Upper lobe of right lung (tissue), 1 donor: ENCODE data around the gene RANBP9. TPM values are rescaled to one million over a fixed set of nuclear protein-coding genes. Genes with fewer than 3 reads are reported as not detected.

Experiments
- ATAC-seq: fragments of 200-7000 bp; cut with Tn5 transposase; one replicate; pipeline ENCODE4 v1.9.1; 2020; ENCODE audit warnings: mild to moderate bottlenecking, moderate library complexity
- DNase-seq: peaks from one replicate; pipeline ENCODE4 v3.0.0-alpha.2; 2020
- H3K27ac ChIP-seq: fragments of 200-600 bp; one replicate; pipeline ENCODE4 v1.8.0; 2022
- H3K27me3 ChIP-seq: fragments of 200-600 bp; one replicate; pipeline ENCODE4 v1.8.0; 2022; ENCODE audit warnings: mild to moderate bottlenecking
- H3K36me3 ChIP-seq: fragments of 200-600 bp; one replicate; pipeline ENCODE4 v1.8.0; 2022
- H3K4me1 ChIP-seq: fragments of 200-600 bp; one replicate; pipeline ENCODE4 v1.8.0; 2022
- H3K4me3 ChIP-seq: fragments of 200-600 bp; one replicate; pipeline ENCODE4 v1.8.0; 2022; ENCODE audit warnings: mild to moderate bottlenecking
- H3K9me3 ChIP-seq: fragments of 200-600 bp; one replicate; pipeline ENCODE4 v1.8.0; 2022
- CTCF ChIP-seq: fragments of 200-600 bp; IDR thresholded peaks from one replicate; pipeline ENCODE4 v1.8.0; 2022; ENCODE audit warnings: antibody characterized with exemption
- intact Hi-C: fragments of 100-400 bp; cut with DNase I; formaldehyde crosslinking; loops from one replicate; pipeline ENCODE4 v1.11.0; 2022
- total RNA-seq: library from RNA; stranded (reverse); fragmentation: NEBNext Ultra II Directional; extraction: Animal tissue kit (Norgen Biotek cat#: 25700); gene quantifications from one replicate; pipeline ENCODE4 v1.2.1, GENCODE V29; 2021
- donor health status: DM: no; HTN: yes; CAD: no; lungs with severe emphysema.

The RANBP9 gene
- total RNA-seq, 1 donor from 2014 or later, result 38.5 TPM

- ATAC-seq (no peak), DNase-seq (no peak)
- Histone ChIP-seq H3K9me3 (no peaks in the 10 kb centered on the region), H3K27me3 (no peaks in the 10 kb centered on the region), H3K4me3 (no peak overlapping the region), H3K4me1 (peaks cover 4% of the 10 kb centered on the region), H3K36me3 (no peaks in the 10 kb centered on the region), H3K27ac (no peak overlapping the region)
- intact Hi-C loops, result no loop called here
- no peak for TF ChIP-seq CTCF
Measured at GRCh38 chr6:13682346-13682745, 29.3 kb downstream of the RANBP9 start.

- Histone ChIP-seq H3K27ac (no peak overlapping the region), H3K4me3 (no peak overlapping the region), H3K36me3 (no peaks in the 10 kb centered on the region), H3K9me3 (peaks cover 7% of the 10 kb centered on the region), H3K27me3 (no peaks in the 10 kb centered on the region), H3K4me1 (no peaks in the 10 kb centered on the region)
- intact Hi-C loops, result no loop called here
- no peak for TF ChIP-seq CTCF
- ATAC-seq (no peak), DNase-seq (no peak)
Measured at GRCh38 chr6:13681305-13682061, 30.2 kb downstream of the RANBP9 start.

- no peak for ATAC-seq
- Histone ChIP-seq H3K4me1 (no peaks in the 10 kb centered on the region), H3K9me3 (peaks cover 8% of the 10 kb centered on the region), H3K4me3 (no peak overlapping the region), H3K36me3 (no peaks in the 10 kb centered on the region), H3K27ac (no peak overlapping the region), H3K27me3 (no peaks in the 10 kb centered on the region)
- intact Hi-C loops, result no loop called here
- no peak for DNase-seq
- TF ChIP-seq CTCF, result no peak
Measured at GRCh38 chr6:13680448-13680968, 31.1 kb downstream of the RANBP9 start.

GRCh38 chr6:13679996-13680395, 31.6 kb downstream of the RANBP9 start:
- no peak overlapping the region for H3K27ac ChIP-seq
- peaks cover 8% of the 10 kb centered on the region for H3K9me3 ChIP-seq
- no peak overlapping the region for H3K4me3 ChIP-seq
- H3K27me3 ChIP-seq, result no peaks in the 10 kb centered on the region
- ATAC-seq (no peak), DNase-seq (no peak)
- TF ChIP-seq CTCF, result no peak
- H3K36me3 ChIP-seq, result no peaks in the 10 kb centered on the region
- intact Hi-C loops, result no loop called here
- H3K4me1 ChIP-seq, result no peaks in the 10 kb centered on the region

GRCh38 chr6:13678255-13678983, 33.2 kb downstream of the RANBP9 start:
- peaks cover 8% of the 10 kb centered on the region for H3K9me3 ChIP-seq
- peaks cover under 1% of the 10 kb centered on the region for H3K4me1 ChIP-seq
- ATAC-seq, result no peak
- H3K27ac ChIP-seq, result no peak overlapping the region
- no peaks in the 10 kb centered on the region for H3K27me3 ChIP-seq
- H3K4me3 ChIP-seq, result no peak overlapping the region
- TF ChIP-seq CTCF, result no peak
- DNase-seq, result no peak
- H3K36me3 ChIP-seq, result no peaks in the 10 kb centered on the region
- intact Hi-C loops, result no loop called here
